Measurements from ENCODE around the gene COL4A2.

COL4A2 gene

DNA sequence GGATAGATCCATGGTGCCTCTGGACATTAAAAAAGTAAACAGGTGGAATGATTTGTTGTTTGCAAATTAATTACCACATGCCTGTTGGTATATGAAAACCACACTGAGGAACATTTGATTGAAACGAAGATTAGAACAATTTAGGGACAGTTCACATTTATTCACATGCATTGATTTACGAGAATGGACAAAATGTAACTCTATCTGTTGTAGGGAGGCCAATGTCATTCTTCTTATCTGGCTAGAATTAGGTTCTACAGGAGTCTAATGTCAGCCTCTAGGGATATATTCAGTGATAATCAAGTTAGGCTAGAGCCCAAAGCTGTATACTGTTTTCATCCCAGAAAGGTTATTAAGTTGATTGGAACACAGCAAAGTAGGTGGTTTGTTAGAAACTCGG is 125.4 kb downstream of the COL4A2 start:
- H3K79me2 ChIP-seq (ENCODE audit: insufficient read depth, low read length), result no peaks in the 10 kb centered on the region
- H3K27me3 ChIP-seq (ENCODE audit: insufficient read depth, low read length, poor library complexity, severe bottlenecking), result no peaks in the 10 kb centered on the region

DNA sequence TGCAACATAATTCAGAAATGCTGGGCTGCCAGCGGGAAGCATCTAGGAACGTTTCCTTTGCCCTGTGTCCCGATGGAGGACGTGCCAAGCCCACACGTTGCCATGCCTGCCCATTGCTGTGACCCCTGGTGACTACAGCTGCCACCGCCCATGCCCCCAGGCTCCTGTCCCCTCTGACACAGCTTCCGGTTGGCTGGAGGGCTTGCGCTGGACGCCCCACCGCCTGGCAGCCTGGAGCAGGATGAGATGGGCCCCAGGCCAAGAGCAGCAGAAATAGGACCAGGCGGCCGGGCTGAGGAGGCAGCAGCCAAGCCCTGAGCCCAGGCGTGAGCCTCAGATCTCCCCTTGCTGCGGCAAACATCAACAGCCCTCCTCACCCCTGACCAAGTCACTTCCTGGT is 125.9 kb downstream of the COL4A2 start:
- Histone ChIP-seq H3K36me3 (ENCODE audit: insufficient read depth, low read length) (no peaks in the 10 kb centered on the region), H3K79me2 (ENCODE audit: insufficient read depth, low read length) (no peaks in the 10 kb centered on the region), H3K4me1 (ENCODE audit: insufficient read depth, low read length, poor library complexity, severe bottlenecking) (no peaks in the 10 kb centered on the region), H3F3A (ENCODE audit: low read depth) (no peaks in the 10 kb centered on the region), H3K4me3 (ENCODE audit: low read length, poor library complexity, severe bottlenecking) (no peak overlapping the region), H2AFZ (ENCODE audit: low read length) (no peak overlapping the region), H3K9me2 (replicated peaks; ENCODE audit: low read depth, low read length) (no peaks in the 10 kb centered on the region), H4K20me1 (ENCODE audit: insufficient read depth, low read length, poor library complexity, severe bottlenecking) (no peaks in the 10 kb centered on the region), H3K27me3 (ENCODE audit: insufficient read depth, low read length, poor library complexity, severe bottlenecking) (no peaks in the 10 kb centered on the region), H3K4me2 (ENCODE audit: low read depth, low read length, poor library complexity, severe bottlenecking) (no peak overlapping the region), H3K9me3 (ENCODE audit: insufficient read depth, low read depth, low read length) (no peaks in the 10 kb centered on the region), H3K9ac (ENCODE audit: low read depth, low read length, poor library complexity, severe bottlenecking) (no peak overlapping the region)
- TF ChIP-seq, protein P1, sequence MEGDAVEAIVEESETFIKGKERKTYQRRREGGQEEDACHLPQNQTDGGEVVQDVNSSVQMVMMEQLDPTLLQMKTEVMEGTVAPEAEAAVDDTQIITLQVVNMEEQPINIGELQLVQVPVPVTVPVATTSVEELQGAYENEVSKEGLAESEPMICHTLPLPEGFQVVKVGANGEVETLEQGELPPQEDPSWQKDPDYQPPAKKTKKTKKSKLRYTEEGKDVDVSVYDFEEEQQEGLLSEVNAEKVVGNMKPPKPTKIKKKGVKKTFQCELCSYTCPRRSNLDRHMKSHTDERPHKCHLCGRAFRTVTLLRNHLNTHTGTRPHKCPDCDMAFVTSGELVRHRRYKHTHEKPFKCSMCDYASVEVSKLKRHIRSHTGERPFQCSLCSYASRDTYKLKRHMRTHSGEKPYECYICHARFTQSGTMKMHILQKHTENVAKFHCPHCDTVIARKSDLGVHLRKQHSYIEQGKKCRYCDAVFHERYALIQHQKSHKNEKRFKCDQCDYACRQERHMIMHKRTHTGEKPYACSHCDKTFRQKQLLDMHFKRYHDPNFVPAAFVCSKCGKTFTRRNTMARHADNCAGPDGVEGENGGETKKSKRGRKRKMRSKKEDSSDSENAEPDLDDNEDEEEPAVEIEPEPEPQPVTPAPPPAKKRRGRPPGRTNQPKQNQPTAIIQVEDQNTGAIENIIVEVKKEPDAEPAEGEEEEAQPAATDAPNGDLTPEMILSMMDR (conservative IDR thresholded peaks at IDR 0.05; ENCODE audit: low read length), result no peak
- TF ChIP-seq EZH2phosphoT487 (IDR thresholded peaks at IDR 0.05; ENCODE audit: borderline replicate concordance), result no peak

More for the DNA sequence above, 125.4 kb downstream of the COL4A2 start:
- no peaks in the 10 kb centered on the region for H3K4me1 ChIP-seq (ENCODE audit: insufficient read depth, low read length, poor library complexity, severe bottlenecking)
- H3K36me3 ChIP-seq (ENCODE audit: insufficient read depth, low read length), result no peaks in the 10 kb centered on the region
- H3K4me3 ChIP-seq (ENCODE audit: low read length, poor library complexity, severe bottlenecking), result no peak overlapping the region
- H3K4me2 ChIP-seq (ENCODE audit: low read depth, low read length, poor library complexity, severe bottlenecking), result no peak overlapping the region
- H4K20me1 ChIP-seq (ENCODE audit: insufficient read depth, low read length, poor library complexity, severe bottlenecking), result no peaks in the 10 kb centered on the region
- H3K9me3 ChIP-seq (ENCODE audit: insufficient read depth, low read depth, low read length), result no peaks in the 10 kb centered on the region
- no peaks in the 10 kb centered on the region for H3K9me2 ChIP-seq (replicated peaks; ENCODE audit: low read depth, low read length)
- TF ChIP-seq, protein P1 (conservative IDR thresholded peaks at IDR 0.05; ENCODE audit: low read length), result no peak
- no peak for TF ChIP-seq EZH2phosphoT487 (IDR thresholded peaks at IDR 0.05; ENCODE audit: borderline replicate concordance)
- no peak overlapping the region for H2AFZ ChIP-seq (ENCODE audit: low read length)
- H3F3A ChIP-seq (ENCODE audit: low read depth), result no peaks in the 10 kb centered on the region
- no peak overlapping the region for H3K9ac ChIP-seq (ENCODE audit: low read depth, low read length, poor library complexity, severe bottlenecking)

DNA sequence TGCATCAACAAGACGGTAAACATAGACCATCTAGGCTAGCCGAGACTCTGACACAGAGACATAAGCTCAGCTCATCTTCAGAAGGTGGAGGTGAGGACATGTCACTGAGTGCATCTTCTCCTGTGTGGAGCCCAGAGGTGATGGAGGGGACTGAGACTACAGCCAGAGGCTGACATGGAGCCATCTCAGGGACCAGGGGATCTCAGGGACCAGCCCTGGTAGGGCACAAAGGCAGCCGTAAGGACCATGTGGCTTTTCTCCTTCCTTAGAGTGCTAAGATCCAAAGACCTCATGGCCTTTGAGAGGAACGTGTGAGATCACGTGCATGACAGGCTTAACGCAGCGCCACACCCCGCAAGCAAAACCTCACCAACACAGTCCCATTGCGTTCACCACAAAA is 127.5 kb downstream of the COL4A2 start:
- H3K36me3 ChIP-seq (ENCODE audit: insufficient read depth, low read length), result no peaks in the 10 kb centered on the region
- H3K4me3 ChIP-seq (ENCODE audit: low read length, poor library complexity, severe bottlenecking), result no peak overlapping the region
- H3F3A ChIP-seq (ENCODE audit: low read depth), result no peaks in the 10 kb centered on the region
- no peaks in the 10 kb centered on the region for H3K9me2 ChIP-seq (replicated peaks; ENCODE audit: low read depth, low read length)
- H3K27me3 ChIP-seq (ENCODE audit: insufficient read depth, low read length, poor library complexity, severe bottlenecking), result no peaks in the 10 kb centered on the region
- TF ChIP-seq, protein P1 (conservative IDR thresholded peaks at IDR 0.05; ENCODE audit: low read length), result no peak
- no peak for TF ChIP-seq EZH2phosphoT487 (IDR thresholded peaks at IDR 0.05; ENCODE audit: borderline replicate concordance)
- H3K79me2 ChIP-seq (ENCODE audit: insufficient read depth, low read length), result no peaks in the 10 kb centered on the region
- no peaks in the 10 kb centered on the region for H3K4me1 ChIP-seq (ENCODE audit: insufficient read depth, low read length, poor library complexity, severe bottlenecking)
- no peaks in the 10 kb centered on the region for H3K9me3 ChIP-seq (ENCODE audit: insufficient read depth, low read depth, low read length)
- H3K9ac ChIP-seq (ENCODE audit: low read depth, low read length, poor library complexity, severe bottlenecking), result no peak overlapping the region
- no peak overlapping the region for H2AFZ ChIP-seq (ENCODE audit: low read length)
- no peaks in the 10 kb centered on the region for H4K20me1 ChIP-seq (ENCODE audit: insufficient read depth, low read length, poor library complexity, severe bottlenecking)
- H3K4me2 ChIP-seq (ENCODE audit: low read depth, low read length, poor library complexity, severe bottlenecking), result no peak overlapping the region
